ENCODE data around the gene SF3B3. TPM values are rescaled to one million over a fixed set of nuclear protein-coding genes. Genes with fewer than 3 reads are reported as not detected.

Gene SF3B3
- total RNA-seq, 1 experiment from 2014 or later = 449 TPM

DNA sequence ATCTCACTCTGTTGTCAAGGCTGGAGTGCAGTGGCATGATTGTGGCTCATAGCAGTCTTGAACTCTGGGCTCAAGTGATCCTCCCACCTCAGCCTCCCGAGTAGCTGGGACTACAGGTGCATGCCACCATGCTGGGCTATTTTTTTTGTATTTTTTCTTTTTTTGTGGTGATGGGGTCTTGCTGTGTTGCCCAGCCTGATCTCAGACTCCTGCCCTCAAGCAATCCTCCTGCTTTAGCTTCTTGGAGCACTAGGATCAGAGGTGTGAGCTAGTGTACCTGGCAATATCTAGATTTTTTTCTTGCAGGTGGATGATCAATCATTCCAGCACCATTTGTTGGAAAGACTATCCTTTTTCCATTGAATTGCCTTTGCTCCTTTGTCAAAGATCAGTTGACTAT lies 69.9 kb downstream of the SF3B3 start:
- Mint-ChIP-seq H3K4me3 (ENCODE audit: low read depth, unreplicated experiment) (no peak overlapping the region), H3K9me3 (ENCODE audit: low read depth, unreplicated experiment) (no peaks in the 10 kb centered on the region), H3K27me3 (ENCODE audit: unreplicated experiment) (no peaks in the 10 kb centered on the region), H3K4me1 (ENCODE audit: low read depth, unreplicated experiment) (peaks cover 8% of the 10 kb centered on the region), H3K36me3 (ENCODE audit: insufficient read depth, unreplicated experiment) (no peaks in the 10 kb centered on the region), H3K27ac (ENCODE audit: unreplicated experiment) (no peak overlapping the region)
- intact Hi-C loops (cut with micrococcal nuclease; ENCODE audit: unreplicated experiment) = no loop called here
- TF ChIP-seq, protein P1, sequence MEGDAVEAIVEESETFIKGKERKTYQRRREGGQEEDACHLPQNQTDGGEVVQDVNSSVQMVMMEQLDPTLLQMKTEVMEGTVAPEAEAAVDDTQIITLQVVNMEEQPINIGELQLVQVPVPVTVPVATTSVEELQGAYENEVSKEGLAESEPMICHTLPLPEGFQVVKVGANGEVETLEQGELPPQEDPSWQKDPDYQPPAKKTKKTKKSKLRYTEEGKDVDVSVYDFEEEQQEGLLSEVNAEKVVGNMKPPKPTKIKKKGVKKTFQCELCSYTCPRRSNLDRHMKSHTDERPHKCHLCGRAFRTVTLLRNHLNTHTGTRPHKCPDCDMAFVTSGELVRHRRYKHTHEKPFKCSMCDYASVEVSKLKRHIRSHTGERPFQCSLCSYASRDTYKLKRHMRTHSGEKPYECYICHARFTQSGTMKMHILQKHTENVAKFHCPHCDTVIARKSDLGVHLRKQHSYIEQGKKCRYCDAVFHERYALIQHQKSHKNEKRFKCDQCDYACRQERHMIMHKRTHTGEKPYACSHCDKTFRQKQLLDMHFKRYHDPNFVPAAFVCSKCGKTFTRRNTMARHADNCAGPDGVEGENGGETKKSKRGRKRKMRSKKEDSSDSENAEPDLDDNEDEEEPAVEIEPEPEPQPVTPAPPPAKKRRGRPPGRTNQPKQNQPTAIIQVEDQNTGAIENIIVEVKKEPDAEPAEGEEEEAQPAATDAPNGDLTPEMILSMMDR (IDR thresholded peaks at IDR 0.05; ENCODE audit: unreplicated experiment) = no peak
- no TSS peak for BruUV-seq (replicated peaks)
- no peak for DNase-seq
- CTCF ChIA-PET = no interaction called here

DNA sequence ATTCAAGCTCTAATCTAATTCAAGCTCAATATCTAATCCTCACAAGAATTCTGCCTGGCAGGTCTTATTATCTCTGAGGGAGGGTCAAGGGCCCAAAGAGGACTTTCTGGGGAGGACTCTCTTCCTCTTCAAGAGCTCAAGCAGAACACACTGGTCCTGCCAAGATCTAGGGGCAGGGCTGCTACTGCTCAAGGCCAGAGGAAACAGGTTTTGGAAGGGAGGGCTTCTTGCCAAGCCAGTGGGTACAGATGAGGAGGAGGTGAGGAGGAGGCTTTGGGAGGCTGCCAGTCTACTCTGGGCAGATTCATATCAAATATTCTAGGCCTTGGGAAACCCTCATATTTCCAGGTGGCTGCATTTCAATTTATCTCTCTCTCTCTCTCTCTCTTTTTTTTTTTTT lies 71.0 kb downstream of the SF3B3 start:
- peaks cover 8% of the 10 kb centered on the region for H3K4me1 Mint-ChIP-seq (ENCODE audit: low read depth, unreplicated experiment)
- no peak overlapping the region for H3K4me3 Mint-ChIP-seq (ENCODE audit: low read depth, unreplicated experiment)
- no peak for DNase-seq
- H3K36me3 Mint-ChIP-seq (ENCODE audit: insufficient read depth, unreplicated experiment) = no peaks in the 10 kb centered on the region
- TF ChIP-seq, protein P1 (IDR thresholded peaks at IDR 0.05; ENCODE audit: unreplicated experiment) = no peak
- no peaks in the 10 kb centered on the region for H3K9me3 Mint-ChIP-seq (ENCODE audit: low read depth, unreplicated experiment)
- H3K27me3 Mint-ChIP-seq (ENCODE audit: unreplicated experiment) = peaks cover 2% of the 10 kb centered on the region
- BruUV-seq (replicated peaks) = no TSS peak
- no peak overlapping the region for H3K27ac Mint-ChIP-seq (ENCODE audit: unreplicated experiment)
- CTCF ChIA-PET = no interaction called here
- intact Hi-C loops (cut with micrococcal nuclease; ENCODE audit: unreplicated experiment) = no loop called here

DNA sequence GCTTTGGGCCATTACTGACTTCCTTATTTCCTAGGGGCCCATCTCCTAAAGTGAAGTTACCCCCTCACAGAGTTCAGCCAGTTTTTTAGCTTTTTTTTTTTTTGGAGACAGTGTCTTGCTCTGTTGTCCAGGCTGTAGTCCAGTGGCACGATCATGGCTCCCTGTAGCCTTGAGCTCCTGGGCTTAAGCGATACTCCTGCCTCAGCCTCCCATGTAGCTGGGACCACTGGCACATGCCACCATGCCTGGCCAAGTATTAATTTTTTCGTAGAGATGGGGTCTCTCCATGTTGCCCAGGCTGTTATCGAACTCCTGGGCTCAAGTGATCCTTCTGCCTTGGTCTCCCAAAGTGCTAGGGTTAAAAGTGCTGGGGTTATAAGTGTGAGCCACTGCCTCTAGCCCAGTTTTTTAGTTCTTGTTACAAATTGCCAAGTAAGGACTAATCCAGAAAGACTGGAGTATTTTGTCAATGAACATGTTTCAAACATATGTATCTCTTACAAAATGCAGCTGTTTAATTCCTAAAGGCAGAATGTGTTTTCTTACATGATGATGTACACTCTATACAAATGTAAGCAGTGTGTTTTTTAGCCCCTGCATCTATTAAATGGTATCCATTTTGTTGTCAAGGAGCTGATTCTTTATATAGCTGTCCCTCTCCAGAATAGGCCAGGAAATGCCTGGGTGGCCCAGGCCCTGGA lies 73.7 kb downstream of the SF3B3 start:
- TF ChIP-seq, protein P1 (IDR thresholded peaks at IDR 0.05; ENCODE audit: unreplicated experiment) = no peak
- intact Hi-C loops (cut with micrococcal nuclease; ENCODE audit: unreplicated experiment) = no loop called here
- Mint-ChIP-seq H3K9me3 (ENCODE audit: low read depth, unreplicated experiment) (no peaks in the 10 kb centered on the region), H3K27me3 (ENCODE audit: unreplicated experiment) (peaks cover 19% of the 10 kb centered on the region), H3K36me3 (ENCODE audit: insufficient read depth, unreplicated experiment) (no peaks in the 10 kb centered on the region), H3K27ac (ENCODE audit: unreplicated experiment) (no peak overlapping the region), H3K4me3 (ENCODE audit: low read depth, unreplicated experiment) (no peak overlapping the region), H3K4me1 (ENCODE audit: low read depth, unreplicated experiment) (no peaks in the 10 kb centered on the region)
- no peak for DNase-seq
- CTCF ChIA-PET = interaction anchor here (0.6 to 0.7 kb wide), 3 partner anchors 8 to 20 kb away, joined by 3 to 4 read pairs (median 3); no protein-coding TSS in a partner anchor
- BruUV-seq (replicated peaks) = no TSS peak

DNA sequence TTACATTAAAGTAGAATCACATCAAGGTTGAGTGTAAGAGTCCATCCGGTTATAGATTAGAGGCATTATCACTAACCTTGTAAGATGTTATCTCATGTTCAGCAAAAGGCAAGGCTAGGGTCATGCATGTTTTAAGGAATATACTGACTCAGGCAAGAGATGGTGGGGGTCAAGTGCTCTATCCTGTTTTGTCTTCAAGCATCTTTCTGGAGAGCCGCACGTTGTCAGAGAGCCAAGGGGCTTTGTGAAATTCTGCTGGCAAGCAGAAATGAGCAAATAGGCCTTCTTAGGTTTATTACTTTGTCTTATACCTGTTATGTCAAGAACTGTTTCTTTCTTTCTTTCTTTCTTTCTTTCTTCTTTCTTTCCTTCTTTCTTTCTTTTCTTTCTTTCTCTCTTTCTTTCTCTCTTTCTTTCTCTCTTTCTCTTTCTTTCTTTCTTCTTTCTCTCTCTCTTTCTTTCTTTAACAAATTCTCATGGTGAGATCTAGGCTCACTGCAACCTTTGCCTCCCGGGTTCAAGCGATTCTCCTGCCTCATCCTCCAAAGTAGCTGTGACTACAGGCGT lies 75.4 kb downstream of the SF3B3 start:
- no TSS peak for BruUV-seq (replicated peaks)
- Mint-ChIP-seq H3K4me3 (ENCODE audit: low read depth, unreplicated experiment) (no peak overlapping the region), H3K9me3 (ENCODE audit: low read depth, unreplicated experiment) (no peaks in the 10 kb centered on the region), H3K27me3 (ENCODE audit: unreplicated experiment) (peaks cover 19% of the 10 kb centered on the region), H3K4me1 (ENCODE audit: low read depth, unreplicated experiment) (no peaks in the 10 kb centered on the region), H3K36me3 (ENCODE audit: insufficient read depth, unreplicated experiment) (no peaks in the 10 kb centered on the region), H3K27ac (ENCODE audit: unreplicated experiment) (no peak overlapping the region)
- CTCF ChIA-PET = no interaction called here
- intact Hi-C loops (cut with micrococcal nuclease; ENCODE audit: unreplicated experiment) = no loop called here
- DNase-seq = no peak
- TF ChIP-seq, protein P1 (IDR thresholded peaks at IDR 0.05; ENCODE audit: unreplicated experiment) = no peak

All from Calu3 (cell line).